ENCODE measurements around the gene CAMK1D.

- TF ChIP-seq POLR2AphosphoS5 (IDR thresholded peaks at IDR 0.05; ENCODE audit: low read depth, low read length) (no peak), EZH2phosphoT487 (IDR thresholded peaks at IDR 0.05; ENCODE audit: borderline replicate concordance, low read depth) (no peak), USF2 (IDR thresholded peaks at IDR 0.05; ENCODE audit: borderline replicate concordance, low read depth, low read length) (no peak), RXRA (IDR thresholded peaks at IDR 0.05; ENCODE audit: borderline replicate concordance, low read depth) (no peak), CTCF (IDR thresholded peaks at IDR 0.05) (no peak), FOXM1 (IDR thresholded peaks at IDR 0.05; ENCODE audit: low read depth) (no peak), CHD2 (IDR thresholded peaks at IDR 0.05; ENCODE audit: low read length, partially characterized antibody) (no peak), SIN3A (IDR thresholded peaks at IDR 0.05; ENCODE audit: borderline replicate concordance, low read depth, low read length) (no peak), RAD21 (IDR thresholded peaks at IDR 0.05; ENCODE audit: low read length) (no peak)
Measured at GRCh38 chr10:12625393-12626023, 276.2 kb downstream of the CAMK1D start.

All from SK-N-SH (cell line).